SK-N-MC (cell line): ENCODE data around the gene VEPH1.

Experiments used
- EZH2 ChIP-seq: fragments of 200-600 bp; sonication (generic); IDR thresholded peaks from one replicate; pipeline ENCODE4 v1.6.1; 2017; ENCODE audit warnings: antibody characterized with exemption
- POLR2AphosphoS5 ChIP-seq: IDR thresholded peaks from 2 replicates; pipeline ENCODE4 v1.6.1; 2012; ENCODE audit warnings: mild to moderate bottlenecking, low read depth, low read length, borderline replicate concordance

- TF ChIP-seq EZH2 = no peak
- no peak for TF ChIP-seq POLR2AphosphoS5
Measured at GRCh38 chr3:157219215-157219614, 284.0 kb downstream of the VEPH1 start.
